GM19467 (cell line): Measurements from ENCODE around the gene RTN4R.
"Not testable (repeated sequence)": the region's sequence is repeated elsewhere in the genome, so short reads cannot be mapped to it uniquely, and the experiment has no call there.

Source experiments
- ATAC-seq: cut with Tn5 transposase; IDR thresholded peaks from one replicate; pipeline ENCODE4 v1.9.1; 2021; ENCODE audit warnings: mild to moderate bottlenecking, moderate library complexity; ENCODE audit not compliant: unreplicated experiment

The RTN4R gene

DNA sequence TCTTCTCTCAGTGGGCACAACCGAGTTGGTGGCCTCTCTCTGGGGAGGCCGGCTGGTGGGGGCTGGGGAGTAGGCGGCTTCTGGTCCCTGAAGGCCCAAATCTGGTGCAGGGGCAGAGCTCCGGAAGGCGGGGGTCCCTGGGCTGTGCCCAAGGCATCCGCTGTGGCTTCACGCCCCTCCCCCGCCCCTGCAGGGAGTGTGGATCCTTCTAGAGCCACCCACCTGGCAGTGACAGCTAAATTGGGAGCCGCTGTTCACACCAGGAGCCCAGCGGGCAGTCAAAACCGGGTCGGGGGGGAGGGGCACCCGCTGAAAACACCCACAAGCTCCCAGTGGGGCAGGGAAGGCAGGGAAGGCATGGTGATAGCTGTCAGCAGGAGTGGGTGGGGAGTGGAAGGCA lies 4.6 kb upstream of the RTN4R start:
- no peak for ATAC-seq

DNA sequence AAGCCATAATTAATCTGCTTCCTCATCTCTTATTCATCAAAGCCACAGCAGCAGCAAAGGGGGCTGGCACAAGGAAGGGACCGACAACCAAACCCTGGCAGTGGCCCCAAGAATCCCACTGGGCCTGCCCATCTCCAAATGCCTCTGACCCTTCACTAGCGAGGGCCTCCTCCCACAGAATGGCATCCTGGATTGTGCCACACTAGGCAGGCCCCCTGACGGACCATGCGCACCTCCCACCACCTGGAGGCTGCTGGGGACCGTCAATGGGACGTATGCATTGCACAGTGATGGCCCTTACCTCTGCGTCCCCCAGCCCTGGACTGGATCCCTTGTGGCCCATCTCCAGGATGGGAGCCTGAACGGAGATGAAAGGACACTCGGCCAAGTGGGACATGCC lies 4.1 kb upstream of the RTN4R start:
- ATAC-seq: no peak

DNA sequence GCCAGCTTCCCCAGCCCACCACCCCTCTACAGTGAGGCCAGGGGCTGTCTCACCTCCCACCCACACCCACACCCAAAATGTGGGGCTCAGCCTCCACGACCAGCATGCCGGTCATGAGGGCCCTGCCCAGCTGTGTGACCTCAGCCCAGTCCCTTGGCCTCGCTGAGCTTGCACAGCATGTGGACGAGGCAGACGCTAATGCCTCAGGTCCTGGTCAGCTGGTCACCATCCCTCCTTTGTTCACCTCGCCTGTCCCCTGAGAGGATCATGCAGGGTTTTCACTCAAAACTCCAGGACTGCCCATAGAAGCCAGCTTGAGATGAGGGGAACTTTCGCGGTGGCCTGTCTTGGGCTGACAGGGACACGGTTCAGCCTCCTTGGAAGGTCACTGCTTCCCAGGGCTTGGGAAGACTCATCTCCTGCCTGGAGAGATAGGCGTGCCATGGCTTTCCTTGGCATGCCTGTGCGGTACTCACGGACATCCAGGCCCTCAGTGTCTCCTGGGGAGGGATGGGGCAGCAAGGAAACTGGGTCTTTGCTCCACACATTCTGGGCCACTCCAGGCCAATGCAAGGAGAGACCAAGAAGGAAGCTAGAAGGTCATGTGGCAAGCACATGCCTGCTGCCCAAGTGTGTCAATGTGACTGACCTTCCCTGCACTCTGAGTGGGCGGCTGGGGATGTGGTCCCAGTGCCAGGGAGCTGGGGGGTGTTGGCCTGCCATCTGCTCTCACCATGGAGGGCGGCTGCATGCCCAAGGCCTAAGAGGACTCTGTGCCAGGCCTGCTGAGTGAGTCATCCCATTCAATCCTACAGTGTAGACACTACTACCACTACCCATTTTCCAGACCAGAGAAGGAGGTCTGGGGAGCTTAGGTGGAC lies 3.2 kb upstream of the RTN4R start:
- no peak for ATAC-seq

DNA sequence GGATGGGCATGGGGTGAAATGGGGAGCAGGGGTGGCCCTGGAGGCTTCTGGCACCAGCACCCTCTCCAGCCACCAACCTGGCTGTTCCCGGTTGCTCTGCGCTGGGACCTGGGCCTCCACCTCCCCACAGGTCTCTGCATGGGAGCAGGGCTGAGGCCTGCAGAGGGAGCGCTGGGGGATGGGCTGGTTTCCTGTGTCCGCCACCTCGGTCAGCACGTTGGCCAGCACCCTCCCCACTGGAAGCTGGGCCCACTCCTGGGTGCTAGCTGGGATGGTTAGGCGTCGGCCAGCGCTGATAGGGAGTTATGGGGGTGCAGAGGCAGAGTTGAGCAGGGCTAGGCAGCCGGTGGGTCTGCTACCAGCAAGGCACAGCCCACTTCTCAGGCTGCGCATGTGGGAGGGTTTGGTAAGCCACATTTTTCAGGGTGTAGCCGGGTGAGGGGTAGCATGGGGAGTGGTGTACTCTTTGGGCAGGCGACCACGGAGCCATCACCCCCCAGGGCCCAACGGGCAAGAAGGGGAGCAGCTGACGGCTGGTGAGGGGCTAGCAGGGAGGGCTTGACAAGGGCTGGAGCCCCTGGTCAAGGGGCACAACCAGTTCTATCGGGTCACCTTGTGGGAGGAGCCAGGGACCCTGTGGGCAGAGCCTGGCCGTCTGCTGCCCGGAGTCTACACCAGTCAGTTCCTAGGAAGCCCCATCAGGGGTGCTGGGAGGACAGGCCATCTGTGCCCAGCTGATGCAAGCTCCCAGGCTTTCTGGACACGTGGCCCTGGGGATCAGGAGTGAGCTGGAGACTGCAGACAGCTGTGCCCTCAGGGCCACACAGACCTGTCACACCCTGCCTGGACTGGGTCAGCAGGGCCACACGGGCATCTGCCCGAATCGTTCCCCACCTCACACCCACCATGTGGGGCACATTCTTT lies 2.3 kb upstream of the RTN4R start:
- not testable (repeated sequence) for ATAC-seq

DNA sequence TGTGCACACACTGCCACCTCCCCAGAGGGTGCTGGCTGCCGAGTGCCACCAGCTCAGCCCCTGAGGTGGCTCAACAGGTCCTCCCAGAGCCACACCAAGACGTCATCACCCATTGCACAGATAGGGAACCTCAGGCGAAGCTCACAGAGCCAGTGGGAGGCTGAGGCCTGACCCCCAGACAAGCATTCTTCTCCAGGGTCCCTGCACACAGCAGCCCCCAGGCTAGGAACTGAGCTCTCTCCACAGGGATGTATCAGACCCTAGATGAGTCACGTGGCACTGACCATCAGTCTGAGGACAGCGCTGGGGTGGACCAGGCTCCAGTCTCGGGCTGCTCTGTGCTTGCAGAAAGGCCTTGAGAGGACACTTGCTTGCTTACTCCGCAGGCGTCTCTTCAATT lies 1.6 kb upstream of the RTN4R start:
- not testable (repeated sequence) for ATAC-seq

DNA sequence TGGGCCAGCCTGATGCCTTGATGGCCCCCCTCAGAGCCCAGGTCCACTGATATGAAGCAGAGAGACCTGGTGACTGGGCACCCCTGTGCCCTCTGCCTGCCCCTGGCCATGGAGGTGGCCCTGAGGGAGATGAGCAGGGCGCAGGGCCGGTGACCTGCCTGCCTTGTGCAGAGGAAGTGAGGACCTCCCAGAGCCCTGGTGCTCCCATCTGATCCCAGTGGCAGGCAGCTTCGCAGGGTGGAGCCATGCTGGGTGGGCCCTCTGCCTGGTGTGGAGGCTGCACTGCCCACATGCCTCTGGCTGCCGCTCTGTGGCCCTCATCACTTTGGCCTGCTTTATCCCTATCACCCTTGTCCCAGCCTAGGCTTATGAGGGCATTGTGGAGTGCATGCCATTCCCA lies 1.1 kb upstream of the RTN4R start:
- ATAC-seq: not testable (repeated sequence)

DNA sequence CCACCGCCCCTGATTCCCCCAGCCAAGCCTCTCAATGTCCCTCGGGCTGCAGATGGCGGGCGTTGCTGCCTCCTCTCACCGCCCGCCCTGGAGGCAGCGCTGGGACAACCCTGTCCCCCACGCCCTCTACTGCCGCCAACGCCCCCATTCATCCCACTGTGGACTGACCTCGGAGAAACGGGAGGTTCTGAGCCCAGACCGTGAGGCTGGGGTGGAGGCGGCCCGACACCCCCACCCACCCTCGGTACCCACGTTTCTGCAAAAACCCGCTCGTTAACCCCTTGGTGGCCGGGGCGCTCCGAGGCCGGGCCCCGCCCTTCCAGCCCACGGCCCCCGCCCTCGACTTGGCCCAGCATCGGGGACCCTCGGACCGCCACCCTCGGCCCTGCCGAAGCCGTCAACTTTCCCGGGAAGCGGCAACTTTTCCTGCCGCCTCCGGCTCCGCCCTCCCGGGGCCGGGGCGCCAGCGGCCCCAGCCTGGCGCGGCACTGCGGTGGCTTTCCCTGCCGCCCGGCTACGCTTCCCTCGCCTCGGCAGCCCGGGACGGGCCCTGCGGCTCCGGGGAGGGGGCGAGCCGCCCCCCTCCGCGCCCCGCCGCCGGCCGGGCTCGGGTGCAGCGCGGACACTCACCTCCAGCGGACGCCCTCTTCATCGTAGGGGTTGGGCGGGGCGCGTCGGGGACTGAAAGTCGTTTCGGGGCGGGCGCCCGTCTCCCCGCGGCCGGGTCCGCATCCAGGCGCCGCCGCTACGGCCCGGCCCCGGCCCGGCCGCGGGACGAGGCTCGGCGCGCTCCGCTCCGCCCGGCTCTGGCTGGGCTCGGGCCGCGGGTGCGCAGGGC lies 458 bp downstream of the RTN4R start:
- no peak for ATAC-seq

DNA sequence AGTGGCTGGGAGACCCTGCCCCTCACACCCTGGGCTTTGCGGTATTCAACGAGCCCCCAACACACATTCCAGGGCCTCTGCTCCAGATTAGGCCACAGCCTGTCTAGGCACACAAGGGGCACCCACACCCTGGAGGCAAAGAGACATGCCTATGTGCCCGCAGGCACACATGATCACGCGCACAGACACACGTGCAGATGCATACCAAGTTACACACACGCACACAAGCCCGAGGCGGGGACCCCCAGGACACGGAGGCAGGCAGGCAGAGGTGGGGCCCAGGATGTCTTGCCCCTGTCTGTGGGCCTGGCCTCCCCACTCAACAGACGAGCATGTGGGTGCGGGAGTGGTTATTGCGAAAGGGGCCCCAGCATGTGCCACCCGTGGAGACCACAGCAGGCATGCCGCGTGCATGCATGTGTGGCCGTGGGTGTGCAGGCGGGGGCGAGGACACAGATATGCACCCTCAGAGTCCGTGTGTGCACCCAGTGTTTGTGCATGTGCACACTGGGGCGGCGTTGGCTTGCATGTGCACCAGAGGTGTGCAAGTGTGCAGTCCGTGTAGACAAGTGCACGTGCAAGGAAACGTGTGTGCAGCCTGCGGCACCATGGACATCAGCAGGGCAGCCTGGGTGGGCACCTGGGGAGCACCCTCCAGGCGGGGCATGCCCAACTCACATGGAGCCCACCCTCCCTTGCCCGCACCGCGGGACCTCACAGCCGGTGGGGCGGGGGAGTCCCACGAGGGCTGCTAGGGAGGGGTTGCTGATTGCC lies 1.3 kb downstream of the RTN4R start:
- ATAC-seq: not testable (repeated sequence)

DNA sequence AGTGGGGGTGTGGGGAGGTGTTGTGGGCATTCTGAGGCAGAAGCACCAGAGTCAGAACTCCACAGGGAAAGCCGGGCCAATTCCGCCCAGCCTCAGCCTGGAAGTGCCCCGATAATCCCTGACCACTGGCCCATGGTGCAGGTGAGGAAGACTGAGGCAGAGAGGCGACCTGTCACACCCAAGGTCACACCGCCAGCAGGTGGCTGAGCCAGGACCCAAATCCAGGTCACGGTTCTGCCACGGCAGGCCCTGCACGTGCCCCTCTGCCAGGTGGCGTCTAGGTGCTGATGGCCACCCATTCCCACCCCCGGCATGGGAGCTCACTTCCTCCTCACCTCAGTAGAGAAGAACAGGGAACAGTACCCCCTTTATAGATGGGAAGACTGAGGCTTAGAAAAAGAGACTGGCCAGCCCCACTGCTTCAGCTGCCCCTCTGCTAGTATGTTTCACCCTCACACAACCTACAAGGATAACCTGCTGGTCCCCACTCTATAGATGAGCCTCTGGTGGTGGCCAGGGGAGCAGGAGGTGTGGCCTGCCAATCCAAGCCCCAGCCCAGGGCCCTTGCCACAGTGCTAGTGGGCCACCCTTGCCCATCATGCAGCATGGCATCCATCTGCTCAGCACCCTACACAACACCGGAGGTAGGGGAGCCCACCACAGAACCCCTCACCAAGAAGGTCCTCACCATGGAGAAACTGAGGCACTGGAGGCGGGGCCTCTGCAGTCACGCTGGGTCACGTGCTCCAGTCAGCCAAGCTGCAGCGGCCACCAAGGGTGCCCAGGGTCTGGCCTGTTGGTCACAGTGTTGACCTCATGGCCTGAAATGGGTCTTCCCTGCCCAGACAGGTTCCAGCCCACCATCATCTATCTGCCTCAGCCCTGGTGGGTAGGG lies 2.1 kb downstream of the RTN4R start:
- not testable (repeated sequence) for ATAC-seq

DNA sequence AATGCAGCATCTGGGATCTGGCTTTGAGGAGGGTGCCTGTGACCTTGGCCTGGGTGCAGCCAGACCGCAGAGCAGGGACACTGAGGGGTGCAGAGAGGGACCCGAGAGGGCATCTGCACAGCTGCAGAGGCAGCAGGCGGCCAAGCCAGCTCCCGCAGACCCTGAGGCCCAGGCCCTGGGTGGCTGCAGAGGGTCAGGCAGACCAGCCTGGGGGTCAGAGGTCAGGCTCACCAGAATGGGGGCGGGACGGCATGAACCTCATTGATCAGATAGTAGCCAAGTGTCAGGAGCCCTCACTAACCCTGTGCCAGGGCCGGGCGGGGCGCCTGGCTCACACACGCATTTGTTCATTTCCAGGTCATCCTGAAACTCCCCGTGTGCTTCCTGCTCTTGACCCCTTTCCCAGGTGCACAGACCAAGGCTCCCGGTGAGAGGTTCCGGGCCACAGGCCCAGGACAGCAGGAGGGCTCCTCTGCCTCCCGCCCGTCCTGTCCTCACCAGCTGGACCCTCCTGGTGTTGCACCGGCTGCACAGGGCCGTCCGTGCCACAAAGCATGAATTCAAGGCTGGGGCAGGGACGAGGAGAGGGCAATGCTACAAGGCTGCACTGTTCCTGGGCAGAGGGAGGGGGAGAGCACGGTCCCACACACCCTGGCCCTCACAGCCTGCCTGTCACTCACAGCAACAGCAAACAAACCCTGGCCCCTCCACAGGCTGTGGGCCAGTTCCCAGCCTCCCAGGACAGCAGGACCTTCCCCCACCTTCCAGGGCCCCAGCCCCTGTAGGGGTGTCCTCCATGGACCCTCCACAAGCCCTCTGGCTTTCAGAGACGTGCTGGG lies 3.3 kb downstream of the RTN4R start:
- no peak for ATAC-seq

DNA sequence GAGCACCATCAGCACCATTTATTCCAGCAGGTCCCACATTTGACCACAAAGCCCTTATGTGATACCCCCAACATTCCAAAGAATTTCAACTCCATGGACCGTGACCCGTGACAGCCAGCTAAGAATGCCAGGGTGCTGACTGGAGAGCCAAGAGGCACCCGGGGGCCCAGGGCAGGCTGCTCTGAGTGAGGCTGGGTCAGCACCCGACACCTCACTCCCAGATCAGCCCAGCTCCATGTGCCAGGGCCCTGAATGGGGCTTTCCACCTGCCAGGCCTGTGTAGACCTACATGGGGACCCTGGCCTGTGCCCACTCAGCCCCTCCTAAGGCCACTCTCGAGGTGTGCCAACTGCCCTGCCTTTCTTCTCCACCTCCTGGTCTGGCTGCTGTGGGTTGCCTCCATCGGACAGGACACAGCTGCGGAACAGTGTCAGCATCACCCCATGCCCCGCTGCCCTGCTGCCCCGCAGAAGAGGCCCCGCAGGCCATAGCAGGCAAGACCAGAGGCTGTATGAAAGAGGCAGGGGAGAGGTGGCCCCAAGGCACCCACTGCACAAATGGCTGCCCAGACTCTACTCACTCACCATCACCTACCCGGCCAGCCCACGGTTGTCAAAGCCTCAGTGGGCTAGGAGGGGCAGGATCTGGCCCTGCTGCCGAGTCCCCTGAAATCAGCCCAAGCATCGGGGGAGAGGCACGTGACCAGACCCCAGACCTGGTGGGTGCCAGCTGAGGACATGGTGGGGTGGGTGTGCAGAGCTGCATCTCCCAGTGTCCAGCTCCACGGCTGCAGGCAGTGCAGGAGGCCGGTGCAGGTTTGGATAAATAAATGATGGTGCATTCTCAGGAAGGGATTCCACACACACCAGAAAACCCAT lies 4.5 kb downstream of the RTN4R start:
- not testable (repeated sequence) for ATAC-seq

DNA sequence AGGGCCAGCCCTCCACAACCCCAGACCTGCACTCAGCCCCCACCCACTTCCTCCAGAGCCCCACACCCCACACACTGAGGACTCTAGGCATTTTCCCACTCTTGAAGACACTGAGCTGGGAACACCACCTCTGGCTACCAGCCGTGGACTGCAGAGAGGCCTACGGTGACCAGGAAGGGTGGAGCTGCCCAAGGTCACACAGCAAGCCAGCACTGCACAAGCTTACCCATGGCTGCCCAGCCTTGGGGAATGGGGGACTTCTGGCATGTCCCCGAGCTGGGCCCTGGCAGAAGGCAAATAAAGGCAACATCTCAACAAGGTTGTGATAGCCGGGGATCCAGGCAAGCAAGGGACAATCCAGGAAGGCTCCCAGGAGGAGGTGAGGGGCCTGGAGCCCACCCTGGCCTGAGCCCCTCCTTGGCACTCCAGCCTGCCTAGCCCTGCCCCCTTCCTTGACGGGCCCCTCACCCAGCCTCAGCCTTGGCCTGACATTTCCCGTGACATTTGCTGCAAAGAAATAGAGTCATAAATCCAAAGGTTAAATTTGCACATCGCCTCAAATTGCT lies 5.5 kb downstream of the RTN4R start:
- no peak for ATAC-seq

DNA sequence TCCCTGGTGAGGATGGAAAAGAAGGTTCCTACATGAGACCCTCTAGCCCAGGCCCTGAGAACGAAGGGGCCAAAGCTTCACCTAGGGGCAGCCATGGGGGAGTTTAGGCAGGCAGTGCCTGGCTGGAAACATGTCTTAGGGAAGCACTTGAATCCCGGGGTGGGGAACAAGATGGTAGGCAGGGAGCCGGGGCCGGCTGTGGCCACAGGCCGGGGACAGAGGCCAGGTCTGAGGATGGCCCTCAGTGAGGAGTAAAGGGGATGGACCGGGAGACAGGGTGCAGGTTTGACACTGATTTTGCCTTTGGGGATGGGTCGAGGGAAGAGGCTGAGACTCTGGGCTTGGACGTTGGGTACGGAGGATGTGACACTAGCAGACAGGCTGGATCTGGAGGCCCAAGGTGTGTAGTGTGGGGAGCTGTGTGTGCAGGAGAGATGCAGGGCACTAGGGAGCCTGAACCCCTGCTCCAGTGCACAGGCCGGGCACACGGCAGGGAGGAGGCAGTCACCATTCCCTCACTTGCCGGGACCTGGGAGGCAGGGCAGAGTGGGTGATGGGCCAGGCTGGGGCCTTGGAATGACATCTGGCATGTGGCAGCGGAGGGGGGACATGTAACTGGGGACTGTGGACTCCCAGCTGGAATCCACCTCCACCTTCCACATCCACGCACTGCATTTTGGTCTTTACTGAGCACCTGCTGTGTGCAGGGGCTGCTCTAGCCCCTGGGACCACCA lies 6.1 kb downstream of the RTN4R start:
- ATAC-seq: no peak

DNA sequence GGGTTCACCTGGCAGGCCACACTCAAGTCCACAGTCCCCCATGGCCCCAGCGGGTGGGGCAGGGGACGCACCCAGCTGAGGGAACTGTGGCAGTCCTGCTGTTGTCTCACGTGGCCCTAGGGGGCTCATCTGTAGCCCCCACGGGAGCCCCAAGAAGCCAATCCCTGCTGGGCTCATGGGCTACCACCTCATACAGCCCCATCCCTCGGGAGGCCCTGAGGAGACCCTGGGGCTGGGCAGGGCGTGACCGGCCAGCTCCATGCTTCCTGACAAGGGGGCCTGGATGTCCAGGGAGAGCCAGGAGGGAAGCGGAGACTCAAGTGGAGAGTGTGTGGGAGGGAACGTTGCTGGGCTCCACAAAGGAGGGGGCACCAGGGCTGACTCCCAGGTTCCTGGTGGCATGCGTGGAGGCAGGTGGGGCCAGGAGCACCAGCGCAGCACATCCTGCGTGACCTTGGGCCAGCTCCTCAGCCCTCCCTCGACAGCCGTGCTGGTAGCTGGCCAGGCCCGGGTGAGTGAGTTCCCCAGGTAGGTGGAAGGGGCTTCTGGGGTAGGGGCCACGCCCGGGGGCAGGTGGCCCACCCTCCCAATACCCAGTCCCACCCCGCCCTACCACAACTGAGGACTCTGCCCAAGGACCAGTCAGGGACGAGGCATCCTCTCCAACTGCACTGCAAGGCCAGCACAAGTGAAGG lies 7.9 kb downstream of the RTN4R start:
- no peak for ATAC-seq

DNA sequence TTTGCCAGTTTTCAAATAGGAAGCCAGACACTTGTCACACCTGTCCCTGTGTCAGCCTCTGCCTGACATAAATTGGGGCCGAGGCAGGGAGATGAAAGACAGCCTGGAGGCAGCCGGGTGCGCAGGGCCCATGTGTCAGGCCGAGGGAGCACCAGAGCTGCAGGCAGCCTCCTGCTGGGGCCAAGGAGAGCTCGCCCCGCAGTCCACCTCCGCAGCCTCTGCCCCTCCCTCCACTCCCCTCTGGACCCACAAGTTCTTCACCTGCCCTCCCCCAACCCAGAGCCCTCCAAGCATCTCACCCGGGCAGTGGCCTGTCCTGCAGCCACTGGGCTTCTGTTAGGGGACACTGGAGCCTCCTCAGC lies 8.8 kb downstream of the RTN4R start:
- ATAC-seq: no peak
